OCI-LY1 (cell line): ENCODE data around the gene LDLRAD3.

ENCODE experiments used
- CTCF ChIP-seq: fragments of 200-600 bp; sonication (generic), shearing (Covaris generic); IDR thresholded peaks from 2 replicates; pipeline ENCODE4 v1.5.1; 2017; ENCODE audit warnings: mild to moderate bottlenecking, antibody characterized with exemption, low read length, moderate library complexity, mixed read lengths
- EZH2 ChIP-seq: fragments of 200-600 bp; sonication (generic), shearing (Covaris generic); IDR thresholded peaks from 2 replicates; pipeline ENCODE4 v1.8.0; 2017; ENCODE audit warnings: borderline replicate concordance, mixed run types, mild to moderate bottlenecking, antibody characterized with exemption, low read length, moderate library complexity, mixed read lengths

GRCh38 chr11:36238036-36238631, 294.3 kb downstream of the LDLRAD3 start:
- no peak for TF ChIP-seq CTCF
- TF ChIP-seq EZH2: no peak
